IPS-18c (cell line): ENCODE results near the gene MRPL42.
"Not testable (repeated sequence)": the region's sequence is repeated elsewhere in the genome, so short reads cannot be mapped to it uniquely, and the experiment has no call there.

Experiments used
- H3K4me3 ChIP-seq: 2 replicates; pipeline ENCODE4 v1.7.0; 2013; ENCODE audit warnings: low read depth, mild to moderate bottlenecking, low read length, moderate library complexity; ENCODE audit not compliant: insufficient read depth
- H3K9me3 ChIP-seq: one replicate; pipeline ENCODE4 v1.6.1; 2013; ENCODE audit warnings: mild to moderate bottlenecking, low read length, moderate library complexity; ENCODE audit not compliant: control insufficient read depth, insufficient read depth

MRPL42 gene

DNA sequence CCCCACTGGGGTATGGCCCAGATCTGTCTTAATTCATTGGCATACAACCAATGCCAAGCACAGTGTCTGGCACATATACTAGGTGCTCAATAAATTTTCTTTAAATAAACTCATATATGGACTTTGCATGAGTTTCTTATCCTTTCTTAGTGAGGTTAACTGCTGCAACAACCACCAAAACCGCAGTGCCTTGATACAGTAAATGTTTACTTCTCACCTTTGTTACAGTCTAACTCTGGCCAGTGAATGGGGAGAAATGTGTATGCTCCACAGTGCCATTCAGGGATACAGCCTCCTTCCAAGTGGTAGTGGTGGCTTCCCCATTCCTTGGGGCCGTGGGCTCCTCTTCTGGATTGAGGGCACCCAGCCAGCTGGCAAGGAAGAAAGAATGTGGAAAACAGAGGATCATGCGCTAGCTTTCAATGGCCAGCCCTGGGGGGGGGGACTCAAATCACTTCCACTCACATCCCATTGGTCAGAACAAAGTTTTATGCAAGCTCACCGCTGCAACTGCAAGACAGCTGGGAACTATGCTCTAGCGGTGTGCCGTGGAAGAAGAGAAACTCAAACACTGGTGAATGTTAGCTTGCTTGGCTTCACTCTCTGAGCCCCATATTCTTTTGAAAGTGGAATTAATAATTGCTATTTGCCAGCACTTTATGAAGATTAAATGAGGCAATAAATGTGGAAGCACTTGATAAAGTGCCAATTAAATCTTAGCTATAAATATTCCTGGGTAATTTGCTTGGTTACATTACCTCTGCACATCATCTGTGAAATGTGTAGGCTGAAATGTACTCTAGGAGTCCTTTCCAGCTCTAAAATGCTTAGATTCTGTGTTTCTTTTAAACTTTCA, 54.1 kb downstream of the MRPL42 start:
- no peaks in the 10 kb centered on the region for H3K9me3 ChIP-seq

GRCh38 chr12:93524386-93525133, 57.2 kb downstream of the MRPL42 start:
- no peak overlapping the region for H3K4me3 ChIP-seq
- no peaks in the 10 kb centered on the region for H3K9me3 ChIP-seq

More for the DNA sequence above, 54.1 kb downstream of the MRPL42 start:
- no peak overlapping the region for H3K4me3 ChIP-seq

DNA sequence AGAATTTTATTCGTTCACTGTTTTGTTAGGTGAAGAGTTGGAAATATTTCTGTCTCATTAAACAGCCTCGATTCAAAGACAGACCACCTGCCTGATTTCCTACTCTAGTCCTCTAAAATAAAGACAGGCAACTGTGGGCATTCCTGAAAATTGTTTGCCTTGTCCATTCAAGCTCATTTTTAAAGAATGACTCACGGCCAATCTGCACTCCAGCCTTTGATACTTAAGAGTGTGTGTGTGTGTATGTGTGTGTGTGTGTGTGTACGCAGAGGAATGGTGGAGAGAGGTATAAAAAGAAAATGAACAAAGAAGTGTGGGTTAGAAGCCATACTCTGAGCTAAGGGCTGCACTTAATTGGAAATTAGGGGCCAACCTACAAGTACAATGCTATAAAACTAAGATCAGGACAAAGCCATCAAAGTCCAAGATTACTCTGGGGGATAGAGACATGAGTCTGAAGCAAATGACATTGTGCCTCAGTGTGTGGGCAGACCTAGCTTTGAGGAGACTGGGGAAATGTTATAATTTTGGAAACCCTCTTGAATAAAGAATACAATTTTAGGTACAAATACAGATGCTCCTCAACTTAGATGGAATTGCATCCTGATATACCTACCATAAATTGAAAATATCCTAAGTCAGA, 59.6 kb downstream of the MRPL42 start:
- H3K4me3 ChIP-seq = no peak overlapping the region

GRCh38 chr12:93530358-93530757, 63.0 kb downstream of the MRPL42 start:
- H3K4me3 ChIP-seq = no peak overlapping the region
- no peaks in the 10 kb centered on the region for H3K9me3 ChIP-seq

More for the DNA sequence above, 59.6 kb downstream of the MRPL42 start:
- H3K9me3 ChIP-seq = no peaks in the 10 kb centered on the region

GRCh38 chr12:93533310-93533709, 66.0 kb downstream of the MRPL42 start:
- H3K4me3 ChIP-seq = no peak overlapping the region
- H3K9me3 ChIP-seq = no peaks in the 10 kb centered on the region

DNA sequence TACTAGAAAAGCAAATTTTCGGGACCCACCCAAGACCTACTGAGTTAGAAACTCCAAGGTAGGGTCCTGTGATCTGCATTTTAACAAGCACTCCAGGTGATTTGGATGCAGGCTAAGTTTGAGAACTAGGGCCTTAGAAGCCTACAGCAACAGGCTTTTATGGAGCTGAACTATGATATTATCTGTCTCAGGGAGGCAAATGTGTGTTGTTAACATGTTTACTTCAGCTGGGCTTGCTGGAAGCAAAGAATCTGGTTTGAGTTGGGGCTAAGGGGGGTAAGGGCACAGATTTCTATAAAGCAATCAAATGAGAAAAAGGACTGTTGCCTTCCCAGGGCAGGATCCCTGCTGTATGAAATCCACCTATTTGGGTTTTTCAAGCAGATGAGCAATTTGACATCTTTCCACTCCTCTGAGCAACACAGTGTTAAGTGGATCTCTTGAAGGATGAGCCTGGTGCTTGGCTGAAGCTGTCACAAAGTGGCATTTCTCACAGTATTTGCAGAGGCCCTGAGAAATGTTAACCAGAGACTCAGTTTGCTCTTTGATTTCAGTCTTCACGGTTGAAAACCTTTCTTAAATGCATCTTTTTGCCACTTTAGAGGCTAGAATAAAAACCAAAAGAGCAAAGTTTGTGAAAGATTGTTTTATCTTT, 68.9 kb downstream of the MRPL42 start:
- H3K9me3 ChIP-seq = no peaks in the 10 kb centered on the region
- H3K4me3 ChIP-seq = no peak overlapping the region

- Histone ChIP-seq H3K9me3 (no peaks in the 10 kb centered on the region), H3K4me3 (no peak overlapping the region)
These were observed 69.6 kb downstream of the MRPL42 start for GRCh38 chr12:93536766-93537488.

DNA sequence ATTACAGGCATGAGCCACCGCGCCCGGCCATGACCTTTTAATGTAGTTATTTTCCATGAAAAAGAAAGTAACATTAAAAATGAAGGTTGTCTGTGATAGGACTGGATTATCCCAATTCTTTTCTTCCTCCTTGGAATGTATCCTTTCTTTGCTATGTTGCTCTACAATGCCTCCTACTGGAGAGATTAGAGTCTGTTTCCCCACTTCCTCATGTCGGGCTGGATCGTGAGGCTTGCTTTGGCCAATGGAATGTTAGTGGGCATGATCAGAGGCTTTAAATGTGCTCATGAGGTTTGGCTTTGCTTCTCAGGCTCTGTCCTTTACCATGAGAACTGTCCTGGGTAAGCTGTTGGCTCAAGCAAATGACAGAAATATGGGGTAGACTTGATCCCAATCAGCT, 70.5 kb downstream of the MRPL42 start:
- Histone ChIP-seq H3K9me3 (no peaks in the 10 kb centered on the region), H3K4me3 (no peak overlapping the region)

GRCh38 chr12:93539821-93540220, 72.5 kb downstream of the MRPL42 start:
- H3K4me3 ChIP-seq = no peak overlapping the region
- no peaks in the 10 kb centered on the region for H3K9me3 ChIP-seq

GRCh38 chr12:93540466-93540865, 73.2 kb downstream of the MRPL42 start:
- Histone ChIP-seq H3K4me3 (no peak overlapping the region), H3K9me3 (no peaks in the 10 kb centered on the region)

DNA sequence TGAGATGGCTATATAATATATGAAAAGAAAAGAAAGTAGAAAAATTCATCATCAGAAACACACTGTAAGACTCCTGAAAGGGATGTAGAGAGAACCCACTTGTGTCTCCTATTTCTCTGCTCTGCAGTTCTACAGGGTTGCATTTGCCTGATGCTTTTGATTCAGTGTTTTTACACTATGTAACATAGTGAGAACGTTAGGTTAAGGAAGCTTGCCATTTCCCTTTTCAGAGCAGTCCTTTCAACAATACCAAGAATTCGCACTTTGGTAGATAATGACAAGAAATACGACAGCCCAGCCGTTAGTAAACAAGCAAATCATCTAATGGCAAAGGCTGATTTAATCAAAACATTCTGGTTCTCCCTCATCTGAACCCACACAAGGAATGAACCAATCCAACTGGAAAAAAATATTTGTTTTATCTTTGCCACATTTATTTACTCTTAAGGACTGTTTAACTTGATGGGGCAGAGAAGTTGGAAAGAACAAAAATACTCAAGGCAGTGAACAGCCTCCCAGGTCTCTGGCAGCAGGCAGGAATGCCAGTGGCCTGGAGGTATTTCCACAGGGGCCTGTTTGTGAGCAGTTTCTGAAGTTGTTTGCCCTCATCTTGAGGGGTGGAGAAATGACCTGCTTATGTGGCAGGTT, 74.4 kb downstream of the MRPL42 start:
- H3K4me3 ChIP-seq = no peak overlapping the region
- no peaks in the 10 kb centered on the region for H3K9me3 ChIP-seq

DNA sequence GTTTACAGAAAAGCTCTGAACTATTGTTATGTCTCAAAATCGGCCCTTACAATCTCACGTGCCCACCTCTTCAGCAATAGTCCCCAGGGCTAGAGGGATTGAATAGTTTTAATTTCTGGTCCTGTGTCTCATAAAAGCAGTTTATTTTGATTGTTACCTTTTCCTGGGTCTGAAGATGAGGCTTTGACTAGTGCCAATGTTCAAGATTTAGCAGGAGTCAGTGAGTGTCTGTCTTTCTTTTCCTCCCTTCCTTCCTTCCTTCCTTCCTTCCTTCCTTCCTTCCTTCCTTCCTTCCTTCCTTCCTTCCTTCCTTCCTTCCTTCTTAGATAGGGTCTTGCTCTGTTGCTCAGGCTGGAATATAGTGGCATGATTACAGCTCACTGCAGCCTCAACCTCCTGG, 80.5 kb downstream of the MRPL42 start:
- H3K4me3 ChIP-seq = no peak overlapping the region
- H3K9me3 ChIP-seq = no peaks in the 10 kb centered on the region

- no peak overlapping the region for H3K4me3 ChIP-seq
- H3K9me3 ChIP-seq = peaks cover 2% of the 10 kb centered on the region
These were observed 81.9 kb downstream of the MRPL42 start for GRCh38 chr12:93549174-93549573.

- Histone ChIP-seq H3K9me3 (peaks cover 4% of the 10 kb centered on the region), H3K4me3 (no peak overlapping the region)
These were observed 83.7 kb downstream of the MRPL42 start for GRCh38 chr12:93550748-93551611.

DNA sequence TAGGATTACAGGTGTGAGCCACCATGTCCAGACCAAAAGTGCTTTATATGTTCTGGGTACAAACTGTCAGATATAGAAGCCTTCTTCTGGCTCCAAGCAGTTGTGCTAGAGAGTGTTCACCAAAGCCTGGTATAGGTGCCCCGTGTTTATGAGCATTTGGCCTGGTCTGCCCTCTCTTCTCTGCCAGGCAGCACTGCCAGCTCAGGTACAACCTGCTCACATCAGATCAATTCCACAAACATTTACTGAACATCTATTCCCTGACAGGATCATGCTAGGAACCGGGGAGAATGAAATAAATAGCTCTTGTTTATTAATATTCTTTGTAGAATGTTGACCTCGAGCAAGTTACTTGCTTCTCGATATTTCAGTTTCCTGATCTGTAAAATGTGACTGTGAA, 85.1 kb downstream of the MRPL42 start:
- peaks cover 4% of the 10 kb centered on the region for H3K9me3 ChIP-seq
- H3K4me3 ChIP-seq = no peak overlapping the region

DNA sequence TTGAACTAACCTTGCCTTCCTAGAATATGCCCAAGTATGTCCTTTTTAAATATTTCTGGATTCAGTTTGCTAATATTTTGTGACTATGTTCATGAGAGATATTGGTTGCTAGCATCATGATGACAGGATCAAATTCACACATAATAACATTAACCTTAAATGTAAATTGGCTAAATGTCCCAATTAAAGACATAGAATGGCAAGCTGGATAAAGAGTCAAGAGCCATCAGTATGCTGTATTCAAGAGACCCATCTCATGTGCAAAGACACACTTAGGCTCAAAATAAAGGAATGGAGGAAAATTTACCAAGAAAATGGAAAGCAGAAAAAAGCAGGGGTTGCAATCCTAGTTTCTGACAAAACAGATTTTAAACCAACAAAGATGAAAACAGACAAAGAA, 90.6 kb downstream of the MRPL42 start:
- H3K4me3 ChIP-seq, H3K9me3 ChIP-seq: not testable (repeated sequence)
